GM12878 (cell line): ENCODE results near the gene DNAI7.

Source experiments
- ATF2 ChIP-seq: IDR thresholded peaks from 2 replicates; pipeline ENCODE4 v1.6.1; 2012; ENCODE audit warnings: low read length, inconsistent platforms
- POLR2A ChIP-seq: IDR thresholded peaks from 2 replicates; pipeline ENCODE4 v1.6.1; 2011; ENCODE audit warnings: low read depth, mild to moderate bottlenecking, low read length
- SIN3A ChIP-seq: IDR thresholded peaks from 2 replicates; pipeline ENCODE4 v1.6.1; 2012; ENCODE audit warnings: low read depth, low read length, improper control_type of control experiment
- TF ChIP-seq, protein P1 (sequence below), 3 experiments: IDR thresholded peaks in 2 of 3; conservative IDR thresholded peaks in 1 of 3; 2 replicates each; pipeline ENCODE4 v1.5.1; 2011; ENCODE audit warnings: low read depth in 3 of 3, low read length in 3 of 3, mild to moderate bottlenecking in 3 of 3, control low read depth in 2 of 3, moderate library complexity in 2 of 3, inconsistent platforms in 1 of 3, mixed read lengths in 1 of 3; ENCODE audit not compliant: control insufficient read depth in 2 of 3, insufficient read depth in 1 of 3; ENCODE audit errors: extremely low read depth in 1 of 3

- TF ChIP-seq POLR2A = no peak
- TF ChIP-seq ATF2 = no peak
- TF ChIP-seq SIN3A = no peak
- TF ChIP-seq, protein P1, sequence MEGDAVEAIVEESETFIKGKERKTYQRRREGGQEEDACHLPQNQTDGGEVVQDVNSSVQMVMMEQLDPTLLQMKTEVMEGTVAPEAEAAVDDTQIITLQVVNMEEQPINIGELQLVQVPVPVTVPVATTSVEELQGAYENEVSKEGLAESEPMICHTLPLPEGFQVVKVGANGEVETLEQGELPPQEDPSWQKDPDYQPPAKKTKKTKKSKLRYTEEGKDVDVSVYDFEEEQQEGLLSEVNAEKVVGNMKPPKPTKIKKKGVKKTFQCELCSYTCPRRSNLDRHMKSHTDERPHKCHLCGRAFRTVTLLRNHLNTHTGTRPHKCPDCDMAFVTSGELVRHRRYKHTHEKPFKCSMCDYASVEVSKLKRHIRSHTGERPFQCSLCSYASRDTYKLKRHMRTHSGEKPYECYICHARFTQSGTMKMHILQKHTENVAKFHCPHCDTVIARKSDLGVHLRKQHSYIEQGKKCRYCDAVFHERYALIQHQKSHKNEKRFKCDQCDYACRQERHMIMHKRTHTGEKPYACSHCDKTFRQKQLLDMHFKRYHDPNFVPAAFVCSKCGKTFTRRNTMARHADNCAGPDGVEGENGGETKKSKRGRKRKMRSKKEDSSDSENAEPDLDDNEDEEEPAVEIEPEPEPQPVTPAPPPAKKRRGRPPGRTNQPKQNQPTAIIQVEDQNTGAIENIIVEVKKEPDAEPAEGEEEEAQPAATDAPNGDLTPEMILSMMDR (IDR thresholded peaks at IDR 0.05 in 2 of 3, conservative IDR thresholded peaks at IDR 0.05 in 1 of 3; ENCODE audit: control insufficient read depth in 2 of 3, extremely low read depth in 1 of 3, insufficient read depth in 1 of 3, low read depth in 3 of 3, low read length in 3 of 3) = no peak
These were observed 48.2 kb upstream of the DNAI7 start for GRCh38 chr12:25242981-25243679.
